MM.1S (cell line): ENCODE measurements around the gene TASP1.

ENCODE experiments used
- CTCF ChIP-seq: fragments of 300-600 bp; sonication (generic); IDR thresholded peaks from 2 replicates; pipeline ENCODE4 v1.5.1; 2016; ENCODE audit warnings: antibody characterized with exemption, low read length, mixed read lengths
- EZH2 ChIP-seq: fragments of 300-600 bp; sonication (generic); optimal IDR thresholded peaks from 2 replicates; pipeline ENCODE3; 2017; ENCODE audit warnings: low read depth, mild to moderate bottlenecking, antibody characterized with exemption, low read length, mixed read lengths

GRCh38 chr20:13632431-13632830, 6.3 kb downstream of the TASP1 start:
- no peak for TF ChIP-seq CTCF
- no peak for TF ChIP-seq EZH2
